GM12892 (cell line): ENCODE data around the gene DRAP1.
A peak's percentile ranks its signal among the peaks of the same experiment; 100 is the strongest.

ENCODE experiments used
- POLR2A ChIP-seq: IDR thresholded peaks from 2 replicates; pipeline ENCODE4 v1.6.1; 2011; ENCODE audit warnings: low read depth, low read length, control low read depth
- TAF1 ChIP-seq: IDR thresholded peaks from 2 replicates; pipeline ENCODE4 v1.6.1; 2011; ENCODE audit warnings: low read depth, mild to moderate bottlenecking, control low read depth, low read length, borderline replicate concordance

DNA sequence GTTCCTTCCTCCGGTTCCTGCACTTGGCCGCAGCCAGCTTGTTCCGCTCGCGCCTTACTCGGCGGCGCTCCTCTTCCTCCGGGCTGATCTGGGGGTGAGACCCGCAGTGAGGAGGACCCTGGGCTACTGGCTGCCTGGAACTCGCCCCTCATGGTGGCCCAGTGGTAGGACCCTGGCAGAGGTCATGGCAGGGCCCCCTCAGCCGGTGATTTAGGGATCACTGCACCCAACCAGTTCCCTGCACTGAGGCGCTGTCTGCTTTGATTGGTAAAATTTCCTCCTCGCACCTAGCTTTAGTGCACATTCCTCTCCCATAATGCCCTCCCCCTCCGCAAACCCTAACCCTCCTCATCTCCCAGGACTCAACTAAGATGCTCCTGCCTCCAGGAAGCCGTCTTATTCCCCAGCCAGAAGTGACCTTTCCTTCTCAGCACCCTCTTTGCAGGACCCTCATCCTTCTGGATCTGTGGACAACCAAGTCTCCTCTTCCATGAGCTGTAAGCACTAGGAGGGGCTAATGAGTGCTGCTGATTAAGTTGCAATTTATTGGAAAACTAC lies 25.1 kb upstream of the DRAP1 start:
- peak; percentile 66; the same call in 1 of the 2 replicates for TF ChIP-seq POLR2A
- no peak for TF ChIP-seq TAF1
